ENCODE measurements around the gene SBF1. TPM values are rescaled to one million over a fixed set of nuclear protein-coding genes. Genes with fewer than 3 reads are reported as not detected.

Gene SBF1
- total RNA-seq, 1 donor from 2014 or later: 123 TPM

DNA sequence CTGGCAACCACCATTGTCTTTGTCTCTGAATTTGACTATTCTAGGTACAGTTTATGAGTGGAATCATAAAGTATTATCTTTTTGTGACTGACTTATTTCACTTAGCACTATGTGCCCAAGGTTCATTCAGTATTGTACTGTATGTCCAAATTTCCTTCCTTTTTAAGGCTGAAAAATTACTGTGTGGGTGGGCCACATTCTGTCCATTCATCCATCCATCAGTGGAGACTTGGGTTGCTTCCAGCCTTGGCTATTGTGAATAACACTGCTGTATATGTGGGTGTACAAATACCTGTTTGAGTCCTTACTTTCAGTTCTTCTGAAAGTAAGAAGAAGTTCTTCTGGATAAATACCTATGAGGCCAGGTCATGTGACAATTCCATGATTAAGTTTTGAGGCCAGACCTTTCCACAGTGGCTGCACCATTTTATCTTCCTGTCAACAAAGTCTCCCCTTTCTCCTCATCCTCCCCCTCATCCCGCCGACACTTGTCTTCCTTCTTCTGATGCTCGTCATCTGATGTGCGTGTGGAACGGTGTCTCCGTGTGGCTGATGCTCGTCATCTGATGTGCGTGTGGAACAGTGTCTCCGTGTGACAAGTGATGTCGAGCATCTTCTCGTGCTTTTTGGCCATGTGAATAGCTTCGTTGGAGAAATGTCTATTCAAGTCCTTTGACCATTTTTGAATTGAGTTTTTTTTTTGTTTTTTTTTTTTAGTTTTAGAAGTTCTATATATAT, 49.5 kb downstream of the SBF1 start:
- no peak overlapping the region for H3K4me3 ChIP-seq (ENCODE audit: low read depth, low read length)
- TF ChIP-seq, protein P1, sequence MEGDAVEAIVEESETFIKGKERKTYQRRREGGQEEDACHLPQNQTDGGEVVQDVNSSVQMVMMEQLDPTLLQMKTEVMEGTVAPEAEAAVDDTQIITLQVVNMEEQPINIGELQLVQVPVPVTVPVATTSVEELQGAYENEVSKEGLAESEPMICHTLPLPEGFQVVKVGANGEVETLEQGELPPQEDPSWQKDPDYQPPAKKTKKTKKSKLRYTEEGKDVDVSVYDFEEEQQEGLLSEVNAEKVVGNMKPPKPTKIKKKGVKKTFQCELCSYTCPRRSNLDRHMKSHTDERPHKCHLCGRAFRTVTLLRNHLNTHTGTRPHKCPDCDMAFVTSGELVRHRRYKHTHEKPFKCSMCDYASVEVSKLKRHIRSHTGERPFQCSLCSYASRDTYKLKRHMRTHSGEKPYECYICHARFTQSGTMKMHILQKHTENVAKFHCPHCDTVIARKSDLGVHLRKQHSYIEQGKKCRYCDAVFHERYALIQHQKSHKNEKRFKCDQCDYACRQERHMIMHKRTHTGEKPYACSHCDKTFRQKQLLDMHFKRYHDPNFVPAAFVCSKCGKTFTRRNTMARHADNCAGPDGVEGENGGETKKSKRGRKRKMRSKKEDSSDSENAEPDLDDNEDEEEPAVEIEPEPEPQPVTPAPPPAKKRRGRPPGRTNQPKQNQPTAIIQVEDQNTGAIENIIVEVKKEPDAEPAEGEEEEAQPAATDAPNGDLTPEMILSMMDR (IDR thresholded peaks at IDR 0.05; ENCODE audit: insufficient read depth, low read length, severe bottlenecking): no peak
- peaks cover 20% of the 10 kb centered on the region for H3K36me3 ChIP-seq (ENCODE audit: control insufficient read depth, insufficient read depth, low read length)
- DNase-seq (ENCODE audit: low read depth) (no peak), FAIRE-seq (no peak)
- no peaks in the 10 kb centered on the region for H3K27me3 ChIP-seq (ENCODE audit: control insufficient read depth, insufficient read depth, low read length)

DNA sequence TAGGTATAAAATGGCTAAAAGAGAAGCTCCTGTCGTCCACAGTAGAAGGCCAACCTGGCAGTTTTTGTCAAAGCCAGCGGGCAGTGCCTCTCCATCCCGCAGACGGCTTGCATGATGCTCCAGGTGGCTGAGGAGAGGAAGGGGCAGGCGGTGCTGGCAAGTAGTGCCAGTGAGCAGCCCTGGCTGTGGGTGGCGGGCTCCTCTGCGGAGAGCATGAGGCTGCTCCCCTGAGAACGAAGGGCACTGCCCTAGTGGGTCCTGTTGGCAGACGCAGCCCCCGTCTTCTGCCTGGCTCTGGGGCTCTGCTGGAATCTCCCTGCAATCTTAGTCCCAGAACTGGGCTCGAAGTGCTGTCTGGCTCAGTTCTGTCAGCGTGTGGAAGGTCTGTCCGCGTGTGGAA, 50.9 kb downstream of the SBF1 start:
- no peak overlapping the region for H3K4me3 ChIP-seq (ENCODE audit: low read depth, low read length)
- DNase-seq (ENCODE audit: low read depth): no peak
- no peak for FAIRE-seq
- TF ChIP-seq, protein P1 (IDR thresholded peaks at IDR 0.05; ENCODE audit: insufficient read depth, low read length, severe bottlenecking): no peak
- peaks cover 24% of the 10 kb centered on the region for H3K36me3 ChIP-seq (ENCODE audit: control insufficient read depth, insufficient read depth, low read length)
- H3K27me3 ChIP-seq (ENCODE audit: control insufficient read depth, insufficient read depth, low read length): no peaks in the 10 kb centered on the region

GRCh38 chr22:50422961-50423815, 51.6 kb downstream of the SBF1 start:
- Histone ChIP-seq H3K36me3 (ENCODE audit: control insufficient read depth, insufficient read depth, low read length) (peaks cover 27% of the 10 kb centered on the region), H3K4me3 (ENCODE audit: low read depth, low read length) (no peak overlapping the region), H3K27me3 (ENCODE audit: control insufficient read depth, insufficient read depth, low read length) (no peaks in the 10 kb centered on the region)
- FAIRE-seq (peak; percentile 55), DNase-seq (ENCODE audit: low read depth) (no peak)
- TF ChIP-seq, protein P1 (IDR thresholded peaks at IDR 0.05; ENCODE audit: insufficient read depth, low read length, severe bottlenecking): no peak

DNA sequence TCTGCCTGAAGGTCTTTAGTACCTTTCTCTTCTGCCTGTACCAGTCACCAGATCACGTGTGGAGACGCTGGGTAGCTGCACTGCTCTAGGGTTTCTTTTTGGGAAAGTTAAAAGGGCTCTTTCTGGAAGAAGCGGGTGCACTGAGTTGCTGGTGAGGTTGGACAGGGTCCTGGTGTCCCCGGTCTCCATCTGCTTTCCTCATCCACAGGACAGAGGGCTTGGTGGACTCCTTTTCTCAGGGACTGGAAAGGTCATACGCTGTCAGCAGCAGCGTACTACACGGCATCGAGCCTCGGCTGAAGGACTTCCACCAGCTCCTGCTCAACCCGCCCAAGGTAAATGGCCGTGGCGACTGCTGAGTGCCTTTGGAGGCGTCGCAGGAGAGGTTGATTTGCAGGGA, 52.8 kb downstream of the SBF1 start:
- no peak for DNase-seq (ENCODE audit: low read depth)
- Histone ChIP-seq H3K4me3 (ENCODE audit: low read depth, low read length) (no peak overlapping the region), H3K36me3 (ENCODE audit: control insufficient read depth, insufficient read depth, low read length) (peaks cover 34% of the 10 kb centered on the region), H3K27me3 (ENCODE audit: control insufficient read depth, insufficient read depth, low read length) (no peaks in the 10 kb centered on the region)
- no peak for FAIRE-seq
- TF ChIP-seq, protein P1 (IDR thresholded peaks at IDR 0.05; ENCODE audit: insufficient read depth, low read length, severe bottlenecking): no peak

DNA sequence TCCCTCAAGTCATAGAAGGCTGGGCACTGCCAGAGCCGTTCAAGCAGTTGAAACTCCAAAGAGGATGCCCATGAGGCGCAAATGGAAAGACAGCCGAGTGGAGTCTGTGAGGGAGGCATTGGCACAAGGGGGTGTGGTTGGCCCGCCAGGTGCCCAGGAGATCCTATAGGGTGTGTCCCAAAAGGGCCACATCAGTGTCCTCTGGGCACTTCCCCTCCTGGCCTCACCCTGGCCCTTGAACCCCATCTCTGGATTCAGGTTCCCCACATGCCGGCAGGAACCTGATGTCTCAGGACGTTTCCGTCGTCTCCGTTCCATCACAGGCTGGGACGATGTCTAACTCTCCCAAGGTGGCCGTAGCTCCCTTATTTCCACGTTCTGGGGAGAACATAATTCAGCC, 54.3 kb downstream of the SBF1 start:
- Histone ChIP-seq H3K27me3 (ENCODE audit: control insufficient read depth, insufficient read depth, low read length) (no peaks in the 10 kb centered on the region), H3K4me3 (ENCODE audit: low read depth, low read length) (no peak overlapping the region), H3K36me3 (ENCODE audit: control insufficient read depth, insufficient read depth, low read length) (peaks cover 42% of the 10 kb centered on the region)
- TF ChIP-seq, protein P1 (IDR thresholded peaks at IDR 0.05; ENCODE audit: insufficient read depth, low read length, severe bottlenecking): no peak
- FAIRE-seq (no peak), DNase-seq (ENCODE audit: low read depth) (no peak)
